Endothelial cell of umbilical vein (primary cell): ENCODE measurements around the gene ULK4. TPM values are rescaled to one million over a fixed set of nuclear protein-coding genes. Genes with fewer than 3 reads are reported as not detected.

Experiments
- BruUV-seq: library from RNA; stranded (reverse); fragments of 400-500 nt; replicated peaks from 2 replicates; lab custom pipeline; 2021; lab: Mats Ljungman, UMichigan
- CTCF ChIA-PET: fragments of 300-600, 350-600 bp; sonication (Branson Sonifier 250); formaldehyde crosslinking; loops from one replicate; lab custom pipeline; 2021; ENCODE audit warnings: antibody characterized with exemption, inconsistent platforms; lab: Charles Lee
- POLR2A ChIA-PET: fragments of 300-600, 350-600 bp; sonication (Branson Sonifier 250); formaldehyde crosslinking; loops from one replicate; lab custom pipeline; 2021; ENCODE audit warnings: antibody characterized with exemption, inconsistent platforms; lab: Charles Lee
- DNase-seq: peaks from one replicate; pipeline ENCODE4 v3.0.0-alpha.2; 2011; ENCODE audit warnings: low read depth, low spot score
- FAIRE-seq: peaks from 2 replicates; lab custom pipeline; 2011; peaks lifted over from hg19 to GRCh38; lab: Jason Lieb, UNC
- H2AFZ ChIP-seq: 2 replicates; pipeline ENCODE4 v1.6.0; 2012; ENCODE audit warnings: low read depth, low read length, control low read depth, inconsistent platforms
- H3K27ac ChIP-seq: 2 replicates; pipeline ENCODE4 v1.5.1; 2011; ENCODE audit warnings: low read depth, mild to moderate bottlenecking, control low read depth, low read length, moderate library complexity; ENCODE audit not compliant: insufficient read depth
- H3K27me3 ChIP-seq, 2 experiments: 2 replicates each; pipeline versions ENCODE4 v1.6.0 to v1.6.1; 2011; ENCODE audit warnings: low read length in 2 of 2, mixed read lengths in 1 of 2; ENCODE audit not compliant: control insufficient read depth in 2 of 2, insufficient read depth in 2 of 2
- H3K36me3 ChIP-seq, 2 experiments: 2 replicates in 1 of 2; 3 replicates in 1 of 2; pipeline ENCODE4 v1.5.1; 2011; ENCODE audit warnings: low read length in 2 of 2, mild to moderate bottlenecking in 1 of 2, moderate library complexity in 1 of 2; ENCODE audit not compliant: control insufficient read depth in 2 of 2, insufficient read depth in 2 of 2; ENCODE audit errors: extremely low read depth in 1 of 2
- H3K4me1 ChIP-seq: 3 replicates; pipeline ENCODE4 v1.5.1; 2011; ENCODE audit warnings: mild to moderate bottlenecking, low read length; ENCODE audit not compliant: control insufficient read depth, insufficient read depth; ENCODE audit errors: extremely low read depth
- H3K4me2 ChIP-seq: 2 replicates; pipeline ENCODE4 v1.6.1; 2011; ENCODE audit warnings: low read length, control low read depth, mixed read lengths; ENCODE audit not compliant: insufficient read depth
- H3K4me3 ChIP-seq, 3 experiments: fragments of 200-600 bp in 1 of 3; sonication (generic), shearing (Covaris generic) in 1 of 3; replicated peaks in 1 of 3; 2 replicates each; pipeline ENCODE4 v1.5.1; 2011 to 2016; ENCODE audit warnings: control low read depth in 3 of 3, low read length in 3 of 3, mild to moderate bottlenecking in 2 of 3, inconsistent platforms in 1 of 3, low read depth in 1 of 3, moderate library complexity in 1 of 3; ENCODE audit not compliant: insufficient read depth in 1 of 3
- H3K79me2 ChIP-seq: 2 replicates; pipeline ENCODE4 v1.6.0; 2012; ENCODE audit warnings: low read length, inconsistent platforms; ENCODE audit not compliant: control insufficient read depth, insufficient read depth
- H3K9ac ChIP-seq: replicated peaks from 2 replicates; pipeline ENCODE3; 2011; ENCODE audit warnings: low read length, control low read depth; ENCODE audit not compliant: insufficient read depth; ENCODE audit errors: extremely low read depth
- H3K9me1 ChIP-seq: replicated peaks from 3 replicates; pipeline ENCODE4 v1.6.0; 2011; ENCODE audit warnings: mild to moderate bottlenecking, low read length; ENCODE audit not compliant: control insufficient read depth, insufficient read depth; ENCODE audit errors: extremely low read depth
- H3K9me3 ChIP-seq: replicated peaks from 2 replicates; pipeline ENCODE4 v1.5.1; 2012; ENCODE audit warnings: low read length, inconsistent platforms; ENCODE audit not compliant: control insufficient read depth, insufficient read depth
- H4K20me1 ChIP-seq: replicated peaks from 2 replicates; pipeline ENCODE3; 2011; ENCODE audit warnings: mild to moderate bottlenecking, low read length; ENCODE audit not compliant: control insufficient read depth, insufficient read depth; ENCODE audit errors: extremely low read depth
- EZH2 ChIP-seq: IDR thresholded peaks from 2 replicates; pipeline ENCODE4 v1.6.1; 2012; ENCODE audit warnings: borderline replicate concordance, low read depth, mild to moderate bottlenecking, moderate library complexity, low read length, inconsistent platforms; ENCODE audit not compliant: severe bottlenecking
- GATA2 ChIP-seq: IDR thresholded peaks from 2 replicates; pipeline ENCODE4 v1.7.0; 2011; ENCODE audit warnings: low read depth, mild to moderate bottlenecking, moderate library complexity, mixed read lengths, low read length; ENCODE audit not compliant: insufficient read length, insufficient read depth
- JUN ChIP-seq: IDR thresholded peaks from 2 replicates; pipeline ENCODE4 v1.6.1; 2011; ENCODE audit warnings: borderline replicate concordance, low read depth; ENCODE audit not compliant: insufficient read length, insufficient read depth
- MYC ChIP-seq: IDR thresholded peaks from one replicate; pipeline ENCODE4 v1.6.1; 2011; ENCODE audit warnings: mild to moderate bottlenecking, low read depth, low read length
- dilution Hi-C: fragments of 300-500 bp; cut with MboI; formaldehyde crosslinking; loops from one replicate; pipeline ENCODE4 v1.15.0; 2019; ENCODE audit warnings: low sequenced_read_pairs; ENCODE audit not compliant: extremely low pct_ligation_motif_present
- intact Hi-C: fragments of 100-400 bp; cut with micrococcal nuclease; formaldehyde crosslinking; loops from one replicate; pipeline ENCODE4 v1.10.0; 2022
- polyA plus RNA-seq, 4 experiments: library from polyadenylated mRNA; depleted of rRNA in 3 of 4; stranded (reverse) in 3 of 4; unstranded in 1 of 4; fragments of >200 nt; gene quantifications; 2 replicates each; pipeline versions ENCODE4 v1.2.1 to v1.2.3, GENCODE V29; 2011 to 2012; ENCODE audit warnings: missing spikeins in 1 of 4
- total RNA-seq: library from RNA; stranded (reverse); gene quantifications from 2 replicates; pipeline ENCODE4 v1.2.3, GENCODE V29; 2021
- TF ChIP-seq, protein P1 (sequence below), 2 donors: IDR thresholded peaks; 1 replicate in 1 of 2; 2 replicates in 1 of 2; pipeline ENCODE4 v1.5.1; 2011; ENCODE audit warnings: low read length in 2 of 2, mild to moderate bottlenecking in 2 of 2, moderate library complexity in 2 of 2, control low read depth in 1 of 2, inconsistent platforms in 1 of 2, low read depth in 1 of 2; ENCODE audit not compliant: insufficient read depth in 1 of 2; ENCODE audit errors: extremely low read depth in 1 of 2
- TF ChIP-seq, protein P2 (sequence below): IDR thresholded peaks from 2 replicates; pipeline ENCODE4 v1.6.1; 2011; ENCODE audit not compliant: insufficient read depth, insufficient read length

The ULK4 gene
- total and polyA plus RNA-seq, 2 donors (not counting 3 experiments of a cell fraction or from before 2014, with no cell fraction given), result 3.3 to 16.0 TPM

- dilution Hi-C loops, result no loop called here
- FAIRE-seq (no peak), DNase-seq (no peak)
- Histone ChIP-seq H3K4me1 (no peaks in the 10 kb centered on the region), H3K4me3 (no peak overlapping the region), H3K9ac (no peak overlapping the region), H3K27me3 (no peaks in the 10 kb centered on the region), H2AFZ (no peak overlapping the region), H3K36me3 (no peaks in the 10 kb centered on the region), H3K79me2 (no peaks in the 10 kb centered on the region), H3K9me1 (no peaks in the 10 kb centered on the region), H4K20me1 (no peaks in the 10 kb centered on the region), H3K9me3 (no peaks in the 10 kb centered on the region), H3K27ac (no peak overlapping the region), H3K4me2 (no peak overlapping the region)
- CTCF ChIA-PET, result interaction anchor here (1.6 kb wide), 1 partner anchor 12 kb away, joined by 6 read pairs; no protein-coding TSS in a partner anchor
- intact Hi-C loops, result no loop called here
- BruUV-seq, result no TSS peak
- TF ChIP-seq EZH2, result no peak
- TF ChIP-seq MYC, result no peak
- TF ChIP-seq JUN, result no peak
- TF ChIP-seq, protein P1, sequence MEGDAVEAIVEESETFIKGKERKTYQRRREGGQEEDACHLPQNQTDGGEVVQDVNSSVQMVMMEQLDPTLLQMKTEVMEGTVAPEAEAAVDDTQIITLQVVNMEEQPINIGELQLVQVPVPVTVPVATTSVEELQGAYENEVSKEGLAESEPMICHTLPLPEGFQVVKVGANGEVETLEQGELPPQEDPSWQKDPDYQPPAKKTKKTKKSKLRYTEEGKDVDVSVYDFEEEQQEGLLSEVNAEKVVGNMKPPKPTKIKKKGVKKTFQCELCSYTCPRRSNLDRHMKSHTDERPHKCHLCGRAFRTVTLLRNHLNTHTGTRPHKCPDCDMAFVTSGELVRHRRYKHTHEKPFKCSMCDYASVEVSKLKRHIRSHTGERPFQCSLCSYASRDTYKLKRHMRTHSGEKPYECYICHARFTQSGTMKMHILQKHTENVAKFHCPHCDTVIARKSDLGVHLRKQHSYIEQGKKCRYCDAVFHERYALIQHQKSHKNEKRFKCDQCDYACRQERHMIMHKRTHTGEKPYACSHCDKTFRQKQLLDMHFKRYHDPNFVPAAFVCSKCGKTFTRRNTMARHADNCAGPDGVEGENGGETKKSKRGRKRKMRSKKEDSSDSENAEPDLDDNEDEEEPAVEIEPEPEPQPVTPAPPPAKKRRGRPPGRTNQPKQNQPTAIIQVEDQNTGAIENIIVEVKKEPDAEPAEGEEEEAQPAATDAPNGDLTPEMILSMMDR (IDR thresholded peaks at IDR 0.05; ENCODE audit: extremely low read depth in 1 of 2, insufficient read depth in 1 of 2, low read depth in 1 of 2, low read length in 2 of 2), result no peak
- TF ChIP-seq GATA2, result no peak
- TF ChIP-seq, protein P2, sequence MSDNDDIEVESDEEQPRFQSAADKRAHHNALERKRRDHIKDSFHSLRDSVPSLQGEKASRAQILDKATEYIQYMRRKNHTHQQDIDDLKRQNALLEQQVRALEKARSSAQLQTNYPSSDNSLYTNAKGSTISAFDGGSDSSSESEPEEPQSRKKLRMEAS, result no peak
- POLR2A ChIA-PET, result no interaction called here
Observed at GRCh38 chr3:41498847-41499246, 463.1 kb downstream of the ULK4 start.
